Osteoblast (primary cell): ENCODE data around the gene NEURL4. TPM values are rescaled to one million over a fixed set of nuclear protein-coding genes. Genes with fewer than 3 reads are reported as not detected.
A peak's percentile ranks its signal among the peaks of the same experiment; 100 is the strongest.

ENCODE experiments used
- DNase-seq: peaks from one replicate; pipeline ENCODE4 v3.0.0; 2011; ENCODE audit warnings: low spot score, mixed read lengths; ENCODE audit not compliant: insufficient read length; ENCODE audit errors: missing footprints
- H2AFZ ChIP-seq: 2 replicates; pipeline ENCODE4 v1.6.0; 2011; ENCODE audit warnings: mild to moderate bottlenecking, low read length
- H3K27ac ChIP-seq: 2 replicates; pipeline ENCODE4 v1.5.1; 2011; ENCODE audit warnings: mild to moderate bottlenecking, low read depth, low read length, moderate library complexity
- H3K27me3 ChIP-seq: 2 replicates; pipeline ENCODE4 v1.6.0; 2012; ENCODE audit warnings: mild to moderate bottlenecking, control low read depth, inconsistent platforms, low read length, moderate library complexity; ENCODE audit not compliant: insufficient read depth
- H3K36me3 ChIP-seq: 2 replicates; pipeline ENCODE4 v1.5.1; 2011; ENCODE audit warnings: mild to moderate bottlenecking, low read length, control low read depth, moderate library complexity; ENCODE audit not compliant: insufficient read depth
- H3K4me1 ChIP-seq: 2 replicates; pipeline ENCODE4 v1.5.1; 2011; ENCODE audit warnings: mild to moderate bottlenecking, low read length, control low read depth, moderate library complexity; ENCODE audit not compliant: insufficient read depth
- H3K4me2 ChIP-seq: 2 replicates; pipeline ENCODE4 v1.6.0; 2011; ENCODE audit warnings: mild to moderate bottlenecking, low read length; ENCODE audit not compliant: insufficient read depth
- H3K4me3 ChIP-seq: fragments of 200-600 bp; sonication (generic); 3 replicates; pipeline ENCODE4 v1.5.1; 2012; ENCODE audit warnings: mild to moderate bottlenecking, low read length, inconsistent platforms; ENCODE audit not compliant: insufficient read depth
- H3K79me2 ChIP-seq: 2 replicates; pipeline ENCODE4 v1.6.0; 2012; ENCODE audit warnings: mild to moderate bottlenecking, low read length, control low read depth, inconsistent platforms; ENCODE audit not compliant: insufficient read depth
- H3K9me3 ChIP-seq: 2 replicates; pipeline ENCODE4 v1.5.1; 2011; ENCODE audit warnings: low read depth, low read length, control low read depth
- H4K20me1 ChIP-seq: 2 replicates; pipeline ENCODE4 v1.6.0; 2012; ENCODE audit warnings: mild to moderate bottlenecking, low read length, control low read depth; ENCODE audit not compliant: insufficient read depth
- total RNA-seq: library from RNA; depleted of rRNA; stranded (reverse); fragments of >200 nt; gene quantifications from 2 replicates; pipeline ENCODE4 v1.2.3, GENCODE V29; 2012
- TF ChIP-seq, protein P1 (sequence below): IDR thresholded peaks from 2 replicates; pipeline ENCODE4 v1.5.1; 2011; ENCODE audit warnings: mild to moderate bottlenecking, low read depth, low read length, moderate library complexity; ENCODE audit errors: extremely low read depth

NEURL4 gene
- total RNA-seq, 1 donor: 18.8 TPM

DNA sequence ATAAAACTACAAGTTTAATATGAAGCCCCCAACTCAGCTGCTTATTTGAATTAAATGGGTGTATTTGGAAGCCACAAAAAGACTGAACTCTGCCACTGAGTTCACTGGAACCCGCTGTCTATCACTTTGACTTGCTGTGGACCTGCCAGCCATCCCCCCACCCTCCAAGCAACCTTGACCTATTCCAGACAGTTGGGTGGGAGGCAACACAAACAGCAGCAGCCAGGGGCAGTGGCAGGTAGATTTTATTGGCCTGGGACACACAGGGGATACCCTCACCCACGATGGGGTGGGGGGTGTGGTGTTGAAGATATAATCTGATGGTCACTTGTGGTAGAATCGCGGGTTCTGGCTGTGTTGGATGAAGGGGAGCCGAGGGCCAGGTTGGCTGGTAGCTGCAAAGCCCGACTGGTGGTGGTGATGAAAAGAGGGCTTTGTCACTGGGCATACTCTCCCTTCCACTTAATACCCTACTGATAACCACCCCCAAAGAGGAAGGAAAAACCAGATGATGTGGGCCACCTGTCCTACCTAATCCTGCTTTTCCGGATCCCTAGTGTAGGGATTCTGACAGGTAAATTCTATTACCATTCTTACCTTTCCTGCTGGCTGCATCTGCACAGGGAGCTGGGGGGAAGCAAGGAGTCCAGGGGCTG, 16.6 kb downstream of the NEURL4 start:
- H3K79me2 ChIP-seq: peaks cover 69% of the 10 kb centered on the region
- no peak overlapping the region for H3K27ac ChIP-seq
- H3K4me1 ChIP-seq: peaks cover 40% of the 10 kb centered on the region
- peaks cover 62% of the 10 kb centered on the region for H4K20me1 ChIP-seq
- no peak overlapping the region for H3K4me2 ChIP-seq
- no peak overlapping the region for H2AFZ ChIP-seq
- peaks cover 58% of the 10 kb centered on the region for H3K36me3 ChIP-seq
- no peaks in the 10 kb centered on the region for H3K9me3 ChIP-seq
- H3K27me3 ChIP-seq: no peaks in the 10 kb centered on the region
- H3K4me3 ChIP-seq: no peak overlapping the region
- peak; percentile 53 for DNase-seq
- TF ChIP-seq, protein P1, sequence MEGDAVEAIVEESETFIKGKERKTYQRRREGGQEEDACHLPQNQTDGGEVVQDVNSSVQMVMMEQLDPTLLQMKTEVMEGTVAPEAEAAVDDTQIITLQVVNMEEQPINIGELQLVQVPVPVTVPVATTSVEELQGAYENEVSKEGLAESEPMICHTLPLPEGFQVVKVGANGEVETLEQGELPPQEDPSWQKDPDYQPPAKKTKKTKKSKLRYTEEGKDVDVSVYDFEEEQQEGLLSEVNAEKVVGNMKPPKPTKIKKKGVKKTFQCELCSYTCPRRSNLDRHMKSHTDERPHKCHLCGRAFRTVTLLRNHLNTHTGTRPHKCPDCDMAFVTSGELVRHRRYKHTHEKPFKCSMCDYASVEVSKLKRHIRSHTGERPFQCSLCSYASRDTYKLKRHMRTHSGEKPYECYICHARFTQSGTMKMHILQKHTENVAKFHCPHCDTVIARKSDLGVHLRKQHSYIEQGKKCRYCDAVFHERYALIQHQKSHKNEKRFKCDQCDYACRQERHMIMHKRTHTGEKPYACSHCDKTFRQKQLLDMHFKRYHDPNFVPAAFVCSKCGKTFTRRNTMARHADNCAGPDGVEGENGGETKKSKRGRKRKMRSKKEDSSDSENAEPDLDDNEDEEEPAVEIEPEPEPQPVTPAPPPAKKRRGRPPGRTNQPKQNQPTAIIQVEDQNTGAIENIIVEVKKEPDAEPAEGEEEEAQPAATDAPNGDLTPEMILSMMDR: no peak

DNA sequence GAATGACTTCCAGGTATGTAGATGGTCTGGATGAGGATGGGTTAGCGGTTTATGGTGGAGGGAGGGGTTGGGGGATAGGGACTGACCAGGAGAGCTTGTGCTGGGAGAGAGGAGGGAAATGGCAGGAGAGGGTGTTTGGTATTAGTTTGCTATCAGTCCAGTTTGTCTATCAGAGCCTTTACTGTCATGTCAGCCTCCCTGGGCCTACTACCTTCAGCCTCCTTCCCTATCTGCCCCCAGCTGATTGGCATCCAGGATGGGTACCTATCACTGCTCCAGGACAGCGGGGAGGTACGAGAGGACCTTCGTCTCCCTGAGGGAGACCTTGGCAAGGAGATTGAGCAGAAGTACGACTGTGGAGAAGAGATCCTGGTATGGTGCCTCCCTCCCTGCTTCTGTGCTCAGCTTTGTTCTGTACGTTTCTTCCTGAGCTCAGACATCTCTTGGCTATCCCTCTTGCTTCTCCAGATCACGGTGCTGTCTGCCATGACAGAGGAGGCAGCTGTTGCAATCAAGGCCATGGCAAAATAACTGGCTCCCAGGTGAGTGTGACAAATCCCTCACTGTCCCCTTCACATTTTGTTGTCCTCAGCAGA, 17.9 kb downstream of the NEURL4 start:
- peaks cover 62% of the 10 kb centered on the region for H4K20me1 ChIP-seq
- no peaks in the 10 kb centered on the region for H3K9me3 ChIP-seq
- peaks cover 70% of the 10 kb centered on the region for H3K79me2 ChIP-seq
- H3K36me3 ChIP-seq: peaks cover 49% of the 10 kb centered on the region
- no peak overlapping the region for H3K4me3 ChIP-seq
- H3K27me3 ChIP-seq: no peaks in the 10 kb centered on the region
- TF ChIP-seq, protein P1: no peak
- no peak overlapping the region for H3K4me2 ChIP-seq
- H3K4me1 ChIP-seq: peaks cover 40% of the 10 kb centered on the region
- no peak overlapping the region for H3K27ac ChIP-seq
- no peak overlapping the region for H2AFZ ChIP-seq
- DNase-seq: peak; percentile 72

DNA sequence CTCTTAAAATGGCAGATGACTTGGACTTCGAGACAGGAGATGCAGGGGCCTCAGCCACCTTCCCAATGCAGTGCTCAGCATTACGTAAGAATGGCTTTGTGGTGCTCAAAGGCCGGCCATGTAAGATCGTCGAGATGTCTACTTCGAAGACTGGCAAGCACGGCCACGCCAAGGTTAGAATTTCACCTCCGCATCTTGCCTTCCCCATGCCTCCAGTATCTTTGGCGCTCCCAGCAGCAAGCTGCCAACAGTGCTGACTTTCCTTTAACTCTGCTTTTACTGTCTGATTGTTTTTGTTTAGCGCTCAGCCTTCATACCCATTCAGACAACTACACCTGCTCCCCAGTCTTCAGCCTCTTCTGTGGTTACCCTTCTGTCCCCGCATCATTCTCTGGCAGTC, 19.5 kb downstream of the NEURL4 start:
- Histone ChIP-seq H3K4me3 (peak overlapping the region; percentile 75), H3K4me1 (peaks cover 35% of the 10 kb centered on the region), H3K9me3 (no peaks in the 10 kb centered on the region), H3K36me3 (peaks cover 44% of the 10 kb centered on the region), H3K4me2 (peak overlapping the region; percentile 73), H3K79me2 (peaks cover 67% of the 10 kb centered on the region), H3K27ac (peak overlapping the region; percentile 54), H3K27me3 (no peaks in the 10 kb centered on the region), H4K20me1 (peaks cover 61% of the 10 kb centered on the region), H2AFZ (no peak overlapping the region)
- DNase-seq: peak; percentile 13
- TF ChIP-seq, protein P1: no peak

DNA sequence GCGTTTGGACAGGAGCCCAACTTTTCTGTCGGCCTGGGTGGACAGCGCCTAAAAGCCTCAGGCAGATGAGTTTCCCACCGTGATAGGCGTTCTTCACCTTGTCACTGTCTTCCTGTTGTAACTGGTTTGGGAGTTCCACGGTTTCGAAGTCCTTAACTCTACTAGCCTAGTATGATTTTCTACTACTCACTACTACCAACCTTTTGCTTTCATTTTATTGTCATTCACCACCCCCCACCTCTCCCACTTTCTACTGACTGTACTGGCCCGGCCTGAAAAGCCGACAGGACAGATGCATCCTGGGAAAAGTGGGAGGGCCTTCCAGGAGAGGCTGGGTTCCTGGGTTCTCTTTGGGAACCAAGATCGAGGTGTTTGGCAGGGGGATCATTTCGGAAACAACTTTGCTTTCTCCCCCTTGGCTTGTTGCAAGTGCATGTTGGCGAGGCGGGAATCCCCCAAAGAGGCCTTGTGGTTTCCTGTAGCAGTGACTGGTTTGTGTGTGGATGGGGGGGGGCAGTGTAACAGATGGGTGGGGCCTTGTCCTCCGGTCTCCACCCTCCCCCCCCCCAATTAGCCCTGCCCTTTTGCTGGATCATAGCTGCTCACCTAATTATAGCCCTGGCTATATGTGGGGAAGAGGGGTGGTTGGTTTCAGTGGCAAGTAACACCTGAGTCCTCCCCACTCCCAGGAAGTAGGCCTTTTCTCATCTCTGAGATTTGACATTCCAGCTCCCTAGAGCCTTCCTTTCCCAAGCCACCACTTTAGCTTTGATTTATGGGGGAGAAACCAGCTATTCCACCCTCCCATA, 20.3 kb downstream of the NEURL4 start:
- H3K4me2 ChIP-seq: peak overlapping the region; percentile 73
- peaks cover 53% of the 10 kb centered on the region for H4K20me1 ChIP-seq
- TF ChIP-seq, protein P1: no peak
- H3K4me1 ChIP-seq: peaks cover 27% of the 10 kb centered on the region
- peak; percentile 99 for DNase-seq
- peak overlapping the region; percentile 75 for H3K4me3 ChIP-seq
- no peak overlapping the region for H2AFZ ChIP-seq
- H3K27ac ChIP-seq: peak overlapping the region; percentile 54
- H3K79me2 ChIP-seq: peaks cover 60% of the 10 kb centered on the region
- H3K27me3 ChIP-seq: no peaks in the 10 kb centered on the region
- peaks cover 44% of the 10 kb centered on the region for H3K36me3 ChIP-seq
- H3K9me3 ChIP-seq: no peaks in the 10 kb centered on the region
